Measurements from ENCODE around the gene TLE1.

- TF ChIP-seq POLR2AphosphoS5 (IDR thresholded peaks at IDR 0.05; ENCODE audit: borderline replicate concordance, low read depth, low read length) (no peak), FOXP2 (optimal IDR thresholded peaks at IDR 0.05; ENCODE audit: control extremely low read depth, extremely low read length, insufficient read depth) (no peak)
Observed at GRCh38 chr9:81598123-81598497, 91.2 kb downstream of the TLE1 start.
